Measurements from ENCODE around the gene ABCA4.
A peak's percentile ranks its signal among the peaks of the same experiment; 100 is the strongest.

Gene ABCA4

GRCh38 chr1:94055459-94056122 lies 65.4 kb downstream of the ABCA4 start:
- no peak for DNase-seq (ENCODE audit: low read depth in 1 of 2, low spot score in 1 of 2)

- DNase-seq (ENCODE audit: low read depth in 1 of 2, low spot score in 1 of 2): no peak
Observed at GRCh38 chr1:94050675-94051074, 70.3 kb downstream of the ABCA4 start.

GRCh38 chr1:94050254-94050653 lies 70.7 kb downstream of the ABCA4 start:
- no peak for DNase-seq (ENCODE audit: low read depth in 1 of 2, low spot score in 1 of 2)

- no peak for DNase-seq (ENCODE audit: low read depth in 1 of 2, low spot score in 1 of 2)
Observed at GRCh38 chr1:94049791-94050190, 71.2 kb downstream of the ABCA4 start.

GRCh38 chr1:94048413-94049164 lies 72.4 kb downstream of the ABCA4 start:
- no peak for DNase-seq (ENCODE audit: low read depth in 1 of 2, low spot score in 1 of 2)

- DNase-seq (ENCODE audit: low read depth in 1 of 2, low spot score in 1 of 2): no peak
Observed at GRCh38 chr1:94047949-94048348, 73.0 kb downstream of the ABCA4 start.

- peak in 1 of 2 donors; percentile 12 for DNase-seq (ENCODE audit: low read depth in 1 of 2, low spot score in 1 of 2)
Observed at GRCh38 chr1:94045465-94046056, 75.4 kb downstream of the ABCA4 start.

- no peak for DNase-seq (ENCODE audit: low read depth in 1 of 2, low spot score in 1 of 2)
Observed at GRCh38 chr1:94044891-94045290, 76.1 kb downstream of the ABCA4 start.

- no peak for DNase-seq (ENCODE audit: low read depth in 1 of 2, low spot score in 1 of 2)
Observed at GRCh38 chr1:94044290-94044790, 76.6 kb downstream of the ABCA4 start.

- no peak for DNase-seq (ENCODE audit: low read depth in 1 of 2, low spot score in 1 of 2)
Observed at GRCh38 chr1:94043738-94044289, 77.1 kb downstream of the ABCA4 start.

GRCh38 chr1:94042388-94042787 lies 78.6 kb downstream of the ABCA4 start:
- DNase-seq (ENCODE audit: low read depth in 1 of 2, low spot score in 1 of 2): no peak

- DNase-seq (ENCODE audit: low read depth in 1 of 2, low spot score in 1 of 2): no peak
Observed at GRCh38 chr1:94039871-94040569, 80.9 kb downstream of the ABCA4 start.

- peak in 1 of 2 donors; percentile 28 for DNase-seq (ENCODE audit: low read depth in 1 of 2, low spot score in 1 of 2)
Observed at GRCh38 chr1:94039514-94039870, 81.5 kb downstream of the ABCA4 start.

- no peak for DNase-seq (ENCODE audit: low read depth in 1 of 2, low spot score in 1 of 2)
Observed at GRCh38 chr1:94038511-94038910, 82.4 kb downstream of the ABCA4 start.

- no peak for DNase-seq (ENCODE audit: low read depth in 1 of 2, low spot score in 1 of 2)
Observed at GRCh38 chr1:94037392-94038229, 83.3 kb downstream of the ABCA4 start.

- DNase-seq (ENCODE audit: low read depth in 1 of 2, low spot score in 1 of 2): no peak
Observed at GRCh38 chr1:94036730-94037129, 84.2 kb downstream of the ABCA4 start.

GRCh38 chr1:94033849-94034248 lies 87.1 kb downstream of the ABCA4 start:
- no peak for DNase-seq (ENCODE audit: low read depth in 1 of 2, low spot score in 1 of 2)

- DNase-seq (ENCODE audit: low read depth in 1 of 2, low spot score in 1 of 2): no peak
Observed at GRCh38 chr1:94032637-94033036, 88.3 kb downstream of the ABCA4 start.

- DNase-seq (ENCODE audit: low read depth in 1 of 2, low spot score in 1 of 2): no peak
Observed at GRCh38 chr1:94031591-94031990, 89.4 kb downstream of the ABCA4 start.

- DNase-seq (ENCODE audit: low read depth in 1 of 2, low spot score in 1 of 2): no peak
Observed at GRCh38 chr1:94031154-94031553, 89.8 kb downstream of the ABCA4 start.

All from stimulated activated CD4-positive, alpha-beta T cell treated with anti-CD3 and anti-CD28 coated beads, Interleukin-15, amount 100 ng/mL, for 1 hour (primary cell).